Muscle of leg (tissue), 11 donors: ENCODE measurements around the gene SPRY2. TPM values are rescaled to one million over a fixed set of nuclear protein-coding genes. Genes with fewer than 3 reads are reported as not detected.

ENCODE experiments used
- DNase-seq: peaks from one replicate; pipeline ENCODE4 v3.0.0; 2013
- H3K27ac ChIP-seq: one replicate; pipeline ENCODE4 v1.5.1; 2013; ENCODE audit warnings: mild to moderate bottlenecking, low read length, control low read depth
- H3K27me3 ChIP-seq: one replicate; pipeline ENCODE4 v1.6.1; 2013; ENCODE audit warnings: low read length; ENCODE audit not compliant: control insufficient read depth, insufficient read depth
- H3K36me3 ChIP-seq: one replicate; pipeline ENCODE4 v1.6.1; 2013; ENCODE audit warnings: low read length; ENCODE audit not compliant: control insufficient read depth, insufficient read depth
- H3K4me1 ChIP-seq: one replicate; pipeline ENCODE4 v1.6.1; 2013; ENCODE audit warnings: low read length; ENCODE audit not compliant: control insufficient read depth, insufficient read depth
- H3K4me3 ChIP-seq: one replicate; pipeline ENCODE4 v1.5.1; 2013; ENCODE audit warnings: low read length, control low read depth
- H3K9me3 ChIP-seq: replicated peaks from 2 replicates; pipeline ENCODE4 v1.6.1; 2013; ENCODE audit warnings: low read depth, low read length; ENCODE audit not compliant: control insufficient read depth
- WGBS: methylation state at CpG from one replicate; pipeline ENCODE4 v1.1.5; 2013; ENCODE audit warnings: missing lambda C conversion rate; ENCODE audit not compliant: insufficient coverage; 5-methylcytosine and 5-hydroxymethylcytosine counted together
- polyA plus RNA-seq, 8 donors: library from polyadenylated mRNA; unstranded; fragments of 120-200 nt; gene quantifications; one replicate each; pipeline versions ENCODE4 v1.2.1 to v1.2.3, GENCODE V29; 2013; ENCODE audit warnings: inconsistent platforms in 1 of 8, low replicate concordance in 1 of 8; ENCODE audit not compliant: insufficient read length in 8 of 8, insufficient read depth in 1 of 8
- total RNA-seq: library from RNA; stranded (reverse); fragments of 120-200 nt; gene quantifications from one replicate; pipeline ENCODE4 v1.2.4, GENCODE V29; 2013

SPRY2 gene
- total and polyA plus RNA-seq, 9 donors = 44.1 to 140 (median 94.5) TPM

DNA sequence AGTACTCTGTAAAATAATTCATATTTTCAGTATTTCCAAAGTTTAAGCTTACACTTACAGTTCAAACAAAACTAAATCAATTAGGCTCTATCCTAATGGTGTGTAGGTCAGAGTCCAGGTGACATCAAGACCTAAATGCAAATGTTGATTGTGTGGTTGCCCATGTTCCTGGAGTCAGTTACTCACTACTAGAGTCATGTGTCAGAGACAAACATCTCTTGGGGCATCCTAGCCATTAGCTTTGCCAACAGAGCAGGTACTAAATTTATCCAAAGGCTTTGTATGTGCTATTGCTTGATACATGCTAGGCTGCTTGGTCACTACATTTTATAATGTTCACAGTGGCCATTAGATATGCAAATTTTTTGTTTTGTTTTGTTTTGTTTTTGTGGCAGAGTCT is 11.7 kb downstream of the SPRY2 start:
- peak; percentile 16 for DNase-seq
- Histone ChIP-seq H3K9me3 (no peaks in the 10 kb centered on the region), H3K36me3 (no peaks in the 10 kb centered on the region), H3K4me1 (no peaks in the 10 kb centered on the region), H3K4me3 (no peak overlapping the region), H3K27me3 (no peaks in the 10 kb centered on the region), H3K27ac (no peak overlapping the region)

DNA sequence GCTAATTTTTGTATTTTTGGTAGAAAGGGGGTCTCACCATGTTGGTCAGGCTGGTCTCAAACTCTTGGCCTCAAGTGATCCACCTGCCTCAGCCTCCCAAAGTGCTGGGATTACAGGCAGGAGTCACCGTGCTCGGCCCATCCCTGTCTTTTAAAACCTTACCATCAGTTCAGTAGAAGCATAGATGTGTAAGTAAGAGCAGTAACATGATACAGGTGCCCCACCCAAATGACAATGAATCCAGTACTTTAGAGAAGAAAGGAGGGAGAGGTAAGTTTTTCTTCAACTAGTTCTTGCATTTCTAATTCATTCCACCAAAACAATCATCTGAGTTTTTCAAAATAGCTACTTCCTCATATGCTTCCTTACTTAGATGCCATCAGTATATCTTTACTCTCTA is 21.9 kb downstream of the SPRY2 start:
- peaks cover 2% of the 10 kb centered on the region for H3K36me3 ChIP-seq
- H3K4me3 ChIP-seq = no peak overlapping the region
- no peak for DNase-seq
- no peaks in the 10 kb centered on the region for H3K4me1 ChIP-seq
- no CpG with 5 or more reads among the region's 2 CpGs for WGBS
- no peaks in the 10 kb centered on the region for H3K27me3 ChIP-seq
- H3K9me3 ChIP-seq = peaks cover 4% of the 10 kb centered on the region
- H3K27ac ChIP-seq = no peak overlapping the region

DNA sequence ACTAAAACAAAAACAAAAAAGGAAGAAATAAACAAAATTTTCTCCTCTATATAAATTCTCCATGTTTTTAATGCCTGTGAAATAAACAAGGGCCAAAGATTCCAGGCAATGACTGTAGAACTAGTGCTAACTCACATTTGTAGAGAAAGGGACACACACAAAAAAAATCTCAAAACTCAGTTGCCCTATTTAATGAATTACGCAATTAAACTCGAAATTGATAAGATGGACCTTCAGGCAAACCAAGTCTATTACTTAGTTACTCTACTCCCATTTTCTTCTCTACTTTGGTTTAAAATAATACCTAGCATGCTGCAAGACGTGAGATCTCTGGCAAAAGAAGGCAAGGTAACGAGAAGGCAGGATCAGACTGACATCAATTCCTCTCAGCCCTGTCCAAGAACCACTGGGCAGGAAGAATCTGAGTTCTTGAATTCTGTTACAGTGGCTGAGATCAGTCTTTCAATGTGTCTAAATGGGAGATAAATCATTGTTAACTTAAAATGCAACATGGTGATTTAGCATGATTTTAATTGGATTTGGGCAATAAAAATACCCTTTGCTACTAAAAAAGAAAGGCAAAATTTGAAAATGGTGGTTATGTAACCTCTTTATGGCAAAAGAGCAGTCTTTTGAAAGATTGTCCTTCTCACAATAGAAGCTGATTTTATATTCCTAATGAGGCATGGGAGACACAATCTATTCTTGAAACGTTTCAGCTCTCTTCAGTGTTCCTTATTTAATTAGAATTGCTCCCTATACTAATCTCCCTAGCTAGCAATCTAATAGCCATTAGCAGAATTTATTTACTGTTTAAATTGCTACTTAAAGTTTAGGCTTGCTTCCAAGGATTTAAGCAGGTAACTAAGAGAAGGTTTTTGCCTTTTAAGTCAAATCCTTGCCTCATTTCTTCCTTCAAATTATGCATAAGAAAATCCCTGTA is 25.9 kb downstream of the SPRY2 start:
- Histone ChIP-seq H3K36me3 (peaks cover 2% of the 10 kb centered on the region), H3K9me3 (peaks cover 4% of the 10 kb centered on the region), H3K4me1 (no peaks in the 10 kb centered on the region), H3K4me3 (no peak overlapping the region), H3K27me3 (no peaks in the 10 kb centered on the region), H3K27ac (no peak overlapping the region)
- no peak for DNase-seq
- WGBS = no CpG with 5 or more reads among the region's 5 CpGs

DNA sequence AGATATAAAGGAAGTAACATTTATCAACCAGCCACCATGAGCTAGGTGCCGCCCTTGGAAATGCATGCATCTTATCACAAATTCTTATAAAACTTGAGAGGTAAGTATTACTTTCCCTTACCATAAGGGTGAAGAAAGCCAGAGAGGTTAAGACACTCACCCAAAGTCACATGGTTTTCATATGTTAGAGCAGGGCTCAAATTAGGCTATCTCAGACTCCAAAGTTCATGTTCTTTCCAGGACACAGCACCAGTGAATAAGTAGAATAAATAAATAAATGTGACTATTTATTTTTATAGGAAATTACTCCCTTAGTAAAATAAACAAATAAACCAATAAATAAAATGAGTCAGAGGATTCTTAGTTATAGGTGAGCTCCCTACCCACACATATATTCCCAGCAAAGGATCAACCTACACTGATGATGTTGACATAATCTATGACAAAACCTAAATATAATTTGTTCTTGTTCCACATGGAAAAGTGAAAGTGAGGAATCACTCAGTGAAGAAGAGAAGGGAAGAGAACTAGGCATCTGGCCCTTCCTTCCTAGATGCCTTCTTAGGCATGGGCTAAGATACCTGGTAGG is 27.2 kb downstream of the SPRY2 start:
- Histone ChIP-seq H3K27ac (no peak overlapping the region), H3K4me3 (no peak overlapping the region), H3K36me3 (no peaks in the 10 kb centered on the region), H3K27me3 (no peaks in the 10 kb centered on the region), H3K4me1 (no peaks in the 10 kb centered on the region), H3K9me3 (no peaks in the 10 kb centered on the region)
- no peak for DNase-seq
- no CpG with 5 or more reads among the region's 1 CpG for WGBS

DNA sequence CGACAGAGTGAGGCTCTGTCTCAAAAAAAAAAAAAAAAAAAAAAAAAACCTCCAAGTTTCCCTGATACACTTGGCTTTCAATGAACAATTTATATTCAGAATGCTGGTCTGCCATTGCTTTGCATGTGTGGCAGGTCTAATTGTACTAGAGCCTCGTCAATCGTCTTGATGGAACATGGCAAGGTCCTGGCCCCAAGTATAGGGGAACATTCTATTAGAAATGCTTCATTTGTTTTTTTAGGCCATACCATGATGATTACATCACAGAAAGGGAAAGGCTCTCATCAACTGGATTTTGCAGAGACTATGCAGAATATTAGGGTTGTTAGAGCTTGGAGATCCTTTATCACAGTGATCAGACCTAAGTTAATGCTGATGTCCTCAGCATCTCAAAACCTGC is 28.0 kb downstream of the SPRY2 start:
- DNase-seq = no peak
- H3K36me3 ChIP-seq = no peaks in the 10 kb centered on the region
- no peak overlapping the region for H3K27ac ChIP-seq
- no CpG with 5 or more reads among the region's 3 CpGs for WGBS
- no peaks in the 10 kb centered on the region for H3K27me3 ChIP-seq
- H3K9me3 ChIP-seq = no peaks in the 10 kb centered on the region
- no peak overlapping the region for H3K4me3 ChIP-seq
- H3K4me1 ChIP-seq = no peaks in the 10 kb centered on the region

DNA sequence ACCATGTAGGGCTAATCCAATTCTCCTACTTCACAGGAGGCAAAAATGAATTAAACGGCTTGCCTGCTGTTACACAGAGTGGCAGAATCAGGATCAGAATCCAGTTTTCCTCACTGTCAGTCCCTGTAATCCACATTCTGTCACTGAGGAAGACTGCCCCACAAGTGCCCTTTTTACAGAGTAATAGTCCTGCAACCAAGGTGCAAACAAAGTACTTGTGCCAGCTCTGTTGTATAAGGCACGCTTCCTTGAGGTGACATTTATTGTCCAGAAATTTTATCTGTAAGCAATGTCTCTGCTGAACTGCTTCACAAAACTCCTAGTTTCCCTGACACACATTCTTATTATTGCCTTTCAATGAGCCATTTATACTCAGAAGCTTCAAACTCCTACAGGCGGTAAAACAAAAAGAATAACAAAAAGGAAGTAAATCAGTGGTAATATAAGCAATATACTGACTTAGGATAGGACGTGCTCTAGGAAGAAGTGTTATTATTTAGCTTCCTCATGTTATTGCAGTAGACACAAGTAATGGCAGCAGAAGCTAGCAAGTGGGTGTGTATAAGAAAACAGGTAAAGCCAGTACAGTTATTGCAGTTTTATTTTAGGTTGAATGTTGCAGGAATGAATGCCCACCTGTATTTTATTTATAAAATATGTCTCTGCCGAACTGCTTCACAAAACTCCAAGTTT is 28.8 kb downstream of the SPRY2 start:
- 60% methylated on average over 2 of the region's 5 CpGs for WGBS
- Histone ChIP-seq H3K4me1 (no peaks in the 10 kb centered on the region), H3K36me3 (no peaks in the 10 kb centered on the region), H3K27me3 (no peaks in the 10 kb centered on the region), H3K27ac (no peak overlapping the region), H3K4me3 (no peak overlapping the region), H3K9me3 (no peaks in the 10 kb centered on the region)
- DNase-seq = no peak

DNA sequence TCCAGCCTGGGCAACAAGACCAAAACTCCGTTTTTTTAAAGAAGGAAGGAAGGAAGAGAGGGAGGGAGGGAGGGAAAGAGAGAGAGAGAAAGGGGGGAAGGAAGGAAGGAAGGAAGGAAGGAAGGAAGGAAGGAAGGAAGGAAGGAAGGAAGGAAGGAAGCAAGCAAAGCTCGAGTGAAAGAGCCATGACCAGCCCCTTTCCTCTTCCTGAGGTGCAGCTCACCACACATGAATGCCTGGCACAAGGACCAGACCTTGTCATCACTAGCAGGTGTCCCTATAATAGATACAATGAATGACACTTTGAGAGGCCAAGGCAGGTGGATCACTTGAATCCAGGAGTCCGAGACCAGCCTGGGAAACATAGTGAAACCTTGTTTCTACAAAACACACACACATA is 31.0 kb downstream of the SPRY2 start:
- no peaks in the 10 kb centered on the region for H3K36me3 ChIP-seq
- WGBS = 72% methylated on average over 2 of the region's 3 CpGs
- DNase-seq = no peak
- no peak overlapping the region for H3K27ac ChIP-seq
- no peaks in the 10 kb centered on the region for H3K4me1 ChIP-seq
- no peak overlapping the region for H3K4me3 ChIP-seq
- no peaks in the 10 kb centered on the region for H3K27me3 ChIP-seq
- H3K9me3 ChIP-seq = no peaks in the 10 kb centered on the region

DNA sequence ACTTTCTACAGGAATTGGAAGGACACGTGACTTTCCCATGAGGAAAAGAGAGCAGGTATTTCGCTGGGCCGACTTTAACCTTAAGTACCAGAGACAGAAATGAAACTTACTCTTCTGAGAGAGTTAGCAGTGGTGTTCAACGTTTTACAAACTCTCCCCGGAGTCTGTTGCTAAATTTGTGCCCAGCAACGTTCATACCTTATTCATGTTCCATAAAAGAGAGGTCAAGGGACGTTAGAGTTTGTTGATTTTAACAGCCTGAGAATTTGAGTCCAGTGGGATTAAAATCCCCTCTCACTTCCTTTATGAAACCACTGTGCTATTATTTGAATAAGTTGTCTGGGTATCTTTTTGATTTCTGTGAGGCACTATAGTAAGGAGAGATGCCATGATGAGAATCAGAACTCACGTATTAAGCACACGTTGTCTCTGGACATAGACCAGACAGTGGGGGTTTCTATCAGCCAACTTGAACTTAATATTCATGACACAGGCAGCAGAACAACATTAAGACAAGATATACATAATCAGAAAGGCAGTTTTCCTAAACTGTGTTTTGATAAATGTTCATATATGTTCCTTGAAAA is 33.4 kb downstream of the SPRY2 start:
- no CpG with 5 or more reads among the region's 9 CpGs for WGBS

DNA sequence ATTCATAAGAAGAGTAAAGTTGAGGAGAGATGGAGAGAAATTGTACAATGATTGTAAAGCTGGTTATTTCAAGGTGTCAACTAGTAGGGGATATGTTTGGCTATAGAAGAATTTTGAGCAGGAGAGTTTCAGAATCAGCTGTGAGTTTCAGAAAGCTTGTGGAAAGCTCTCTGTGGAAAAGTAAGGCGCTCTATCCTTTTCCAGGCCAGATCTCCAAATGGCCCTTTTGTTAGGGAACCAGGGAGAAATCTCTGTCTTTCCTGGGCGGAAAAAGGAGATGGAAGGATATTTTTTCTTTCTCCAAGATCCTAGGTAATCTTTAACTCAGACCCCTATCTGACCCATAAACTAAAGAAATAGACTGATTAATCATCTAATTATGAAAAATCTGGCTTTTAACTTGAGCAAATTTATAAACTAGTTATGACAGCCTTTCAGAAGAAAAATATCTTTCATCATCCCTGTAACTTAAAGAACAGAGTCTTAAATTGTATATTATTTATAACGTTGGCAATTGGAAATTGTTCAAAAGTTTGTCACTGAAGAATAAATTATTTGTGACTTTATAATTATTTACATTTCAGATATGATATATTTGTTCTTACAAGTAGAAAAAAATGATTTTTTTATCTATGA is 34.5 kb downstream of the SPRY2 start:
- WGBS = no CpG with 5 or more reads among the region's 3 CpGs
- H3K4me3 ChIP-seq = no peak overlapping the region

More for the DNA sequence above, 33.4 kb downstream of the SPRY2 start:
- peak; percentile 17 for DNase-seq
- Histone ChIP-seq H3K9me3 (no peaks in the 10 kb centered on the region), H3K4me3 (no peak overlapping the region), H3K4me1 (no peaks in the 10 kb centered on the region), H3K27ac (peak overlapping the region; percentile 31), H3K27me3 (no peaks in the 10 kb centered on the region), H3K36me3 (no peaks in the 10 kb centered on the region)

More for the DNA sequence above, 34.5 kb downstream of the SPRY2 start:
- DNase-seq = peak; percentile 50
- no peaks in the 10 kb centered on the region for H3K9me3 ChIP-seq
- no peaks in the 10 kb centered on the region for H3K27me3 ChIP-seq
- H3K27ac ChIP-seq = peak overlapping the region; percentile 15
- H3K36me3 ChIP-seq = no peaks in the 10 kb centered on the region
- no peaks in the 10 kb centered on the region for H3K4me1 ChIP-seq
